ENCODE data around the gene RASSF8.

Gene RASSF8

GRCh38 chr12:25992026-25992782 is 33.7 kb downstream of the RASSF8 start:
- DNase-seq (ENCODE audit: low spot score), result no peak

- peak; percentile 33 for DNase-seq (ENCODE audit: low spot score)
Observed at GRCh38 chr12:25993901-25994651, 35.6 kb downstream of the RASSF8 start.

GRCh38 chr12:25994901-25995625 is 36.6 kb downstream of the RASSF8 start:
- DNase-seq (ENCODE audit: low spot score), result no peak

- DNase-seq (ENCODE audit: low spot score), result no peak
Observed at GRCh38 chr12:25995906-25996305, 37.4 kb downstream of the RASSF8 start.

GRCh38 chr12:25996677-25997076 is 38.2 kb downstream of the RASSF8 start:
- no peak for DNase-seq (ENCODE audit: low spot score)

- DNase-seq (ENCODE audit: low spot score), result peak; percentile 53
Observed at GRCh38 chr12:25997201-25997963, 38.9 kb downstream of the RASSF8 start.

GRCh38 chr12:26000898-26001297 is 42.4 kb downstream of the RASSF8 start:
- DNase-seq (ENCODE audit: low spot score), result no peak

- DNase-seq (ENCODE audit: low spot score), result no peak
Observed at GRCh38 chr12:26001530-26001929, 43.0 kb downstream of the RASSF8 start.

GRCh38 chr12:26003065-26003464 is 44.6 kb downstream of the RASSF8 start:
- DNase-seq (ENCODE audit: low spot score), result no peak

GRCh38 chr12:26007566-26007965 is 49.1 kb downstream of the RASSF8 start:
- no peak for DNase-seq (ENCODE audit: low spot score)

- DNase-seq (ENCODE audit: low spot score), result no peak
Observed at GRCh38 chr12:26009593-26009992, 51.1 kb downstream of the RASSF8 start.

- no peak for DNase-seq (ENCODE audit: low spot score)
Observed at GRCh38 chr12:26010293-26010821, 51.9 kb downstream of the RASSF8 start.

GRCh38 chr12:26011099-26011498 is 52.6 kb downstream of the RASSF8 start:
- peak; percentile 38 for DNase-seq (ENCODE audit: low spot score)

GRCh38 chr12:26014085-26014484 is 55.6 kb downstream of the RASSF8 start:
- no peak for DNase-seq (ENCODE audit: low spot score)

- DNase-seq (ENCODE audit: low spot score), result no peak
Observed at GRCh38 chr12:26016516-26016915, 58.0 kb downstream of the RASSF8 start.

- peak; percentile 18 for DNase-seq (ENCODE audit: low spot score)
Observed at GRCh38 chr12:26017484-26018211, 59.2 kb downstream of the RASSF8 start.

- no peak for DNase-seq (ENCODE audit: low spot score)
Observed at GRCh38 chr12:26018926-26019325, 60.4 kb downstream of the RASSF8 start.

GRCh38 chr12:26021534-26021933 is 63.1 kb downstream of the RASSF8 start:
- DNase-seq (ENCODE audit: low spot score), result no peak

GRCh38 chr12:26022043-26022442 is 63.6 kb downstream of the RASSF8 start:
- DNase-seq (ENCODE audit: low spot score), result no peak

GRCh38 chr12:26026713-26027112 is 68.2 kb downstream of the RASSF8 start:
- DNase-seq (ENCODE audit: low spot score), result no peak

GRCh38 chr12:26027401-26027800 is 68.9 kb downstream of the RASSF8 start:
- DNase-seq (ENCODE audit: low spot score), result no peak

Measured in AG08396 (cell line).